H1 (cell line): Measurements from ENCODE around the gene ACER3. TPM values are rescaled to one million over a fixed set of nuclear protein-coding genes. Genes with fewer than 3 reads are reported as not detected.

Experiments
- CTCF ChIA-PET: fragments of 300-600 bp; sonication (Branson Sonifier 250); formaldehyde crosslinking; loops from one replicate; lab custom pipeline; 2021; ENCODE audit not compliant: partially characterized antibody; lab: Charles Lee
- POLR2A ChIA-PET: fragments of 300-600 bp; sonication (Branson Sonifier 250); formaldehyde crosslinking; loops from one replicate; lab custom pipeline; 2021; ENCODE audit warnings: inconsistent platforms; ENCODE audit not compliant: partially characterized antibody; lab: Charles Lee
- DNase-seq, 2 experiments: peaks; one replicate each; pipeline versions ENCODE4 v3.0.0 to v3.0.0-alpha.2; 2010 to 2022; ENCODE audit warnings: low spot score in 2 of 2, low read depth in 1 of 2, mixed read lengths in 1 of 2
- FAIRE-seq: peaks from 2 replicates; lab custom pipeline; 2011; peaks lifted over from hg19 to GRCh38; lab: Jason Lieb, UNC
- H2AFZ ChIP-seq: 2 replicates; pipeline ENCODE4 v1.8.1; 2012; ENCODE audit warnings: low read length, inconsistent platforms
- H2AK5ac ChIP-seq: 2 replicates; pipeline ENCODE4 v1.6.1; 2013; ENCODE audit warnings: low read depth, low read length
- H2BK120ac ChIP-seq: replicated peaks from 2 replicates; pipeline ENCODE3; 2013; ENCODE audit warnings: low read depth, low read length, inconsistent platforms
- H2BK12ac ChIP-seq: 2 replicates; pipeline ENCODE4 v1.6.1; 2013; ENCODE audit warnings: low read depth, low read length
- H2BK15ac ChIP-seq: 2 replicates; pipeline ENCODE4 v1.6.1; 2013; ENCODE audit warnings: low read length
- H2BK20ac ChIP-seq: 2 replicates; pipeline ENCODE4 v1.6.1; 2013; ENCODE audit warnings: low read length
- H2BK5ac ChIP-seq: 2 replicates; pipeline ENCODE4 v1.6.1; 2013; ENCODE audit warnings: low read depth, low read length
- H3K14ac ChIP-seq: 2 replicates; pipeline ENCODE4 v1.6.1; 2013; ENCODE audit warnings: inconsistent platforms; ENCODE audit not compliant: insufficient read length
- H3K18ac ChIP-seq: 2 replicates; pipeline ENCODE4 v1.6.1; 2013; ENCODE audit warnings: low read length; ENCODE audit errors: extremely low read depth
- H3K23ac ChIP-seq: 2 replicates; pipeline ENCODE4 v1.6.1; 2013; ENCODE audit warnings: inconsistent platforms; ENCODE audit not compliant: insufficient read length
- H3K23me2 ChIP-seq: 2 replicates; pipeline ENCODE4 v1.6.1; 2013; ENCODE audit warnings: low read depth, low read length
- H3K27ac ChIP-seq: 2 replicates; pipeline ENCODE4 v1.6.1; 2011; ENCODE audit warnings: low read depth, low read length, inconsistent platforms
- H3K27me3 ChIP-seq, 4 experiments: replicated peaks in 1 of 4; 1 replicate in 1 of 4; 2 replicates in 3 of 4; pipeline versions ENCODE4 v1.6.1 to v1.8.1; 2011 to 2013; ENCODE audit warnings: low read length in 3 of 4, mild to moderate bottlenecking in 3 of 4, inconsistent platforms in 2 of 4, mixed read lengths in 2 of 4, moderate library complexity in 1 of 4; ENCODE audit not compliant: control insufficient read depth in 3 of 4, insufficient read depth in 3 of 4; ENCODE audit errors: extremely low read depth in 1 of 4
- H3K36me3 ChIP-seq, 4 experiments: 2 replicates each; pipeline versions ENCODE4 v1.6.1 to v1.8.1; 2011 to 2013; ENCODE audit warnings: mild to moderate bottlenecking in 4 of 4, low read length in 3 of 4, moderate library complexity in 2 of 4, control low read depth in 1 of 4, inconsistent platforms in 1 of 4; ENCODE audit not compliant: insufficient read depth in 4 of 4, control insufficient read depth in 2 of 4
- H3K4ac ChIP-seq: replicated peaks from 2 replicates; pipeline ENCODE3; 2013; ENCODE audit warnings: low read length, low read depth, mixed read lengths, inconsistent platforms; ENCODE audit not compliant: insufficient read length
- H3K4me1 ChIP-seq, 4 experiments: replicated peaks in 1 of 4; 1 replicate in 1 of 4; 2 replicates in 3 of 4; pipeline versions ENCODE4 v1.6.1 to v1.8.1; 2011 to 2013; ENCODE audit warnings: low read length in 3 of 4, inconsistent platforms in 2 of 4, mixed read lengths in 1 of 4; ENCODE audit not compliant: insufficient read depth in 4 of 4, control insufficient read depth in 3 of 4
- H3K4me2 ChIP-seq, 2 experiments: 2 replicates each; pipeline versions ENCODE4 v1.6.1 to v1.8.1; 2011 to 2013; ENCODE audit warnings: low read depth in 2 of 2, low read length in 2 of 2, control low read depth in 1 of 2, inconsistent platforms in 1 of 2, mild to moderate bottlenecking in 1 of 2; ENCODE audit not compliant: insufficient read depth in 1 of 2
- H3K4me3 ChIP-seq, 4 experiments: fragments of 200-600, 300-600 bp in 1 of 4; sonication (generic), shearing (Covaris generic), sonication (Bioruptor Twin) in 1 of 4; 2 replicates each; pipeline versions ENCODE4 v1.5.1 to v1.8.1; 2011 to 2016; ENCODE audit warnings: low read length in 4 of 4, low read depth in 3 of 4, control low read depth in 2 of 4, inconsistent platforms in 2 of 4, mild to moderate bottlenecking in 2 of 4, mixed read lengths in 1 of 4, moderate library complexity in 1 of 4; ENCODE audit not compliant: insufficient read depth in 2 of 4; ENCODE audit errors: extremely low read depth in 1 of 4
- H3K56ac ChIP-seq: replicated peaks from 2 replicates; pipeline ENCODE3; 2013; ENCODE audit warnings: low read depth, mild to moderate bottlenecking, mixed read lengths, low read length, inconsistent platforms; ENCODE audit not compliant: insufficient read length
- H3K79me1 ChIP-seq: 2 replicates; pipeline ENCODE4 v1.6.1; 2013; ENCODE audit warnings: low read depth, low read length, control low read depth
- H3K79me2 ChIP-seq, 2 experiments: 2 replicates each; pipeline versions ENCODE4 v1.6.1 to v1.8.1; 2012 to 2013; ENCODE audit warnings: low read length in 2 of 2, mild to moderate bottlenecking in 2 of 2, inconsistent platforms in 1 of 2; ENCODE audit not compliant: insufficient read depth in 2 of 2, control insufficient read depth in 1 of 2
- H3K9ac ChIP-seq, 4 experiments: replicated peaks in 1 of 4; 1 replicate in 1 of 4; 2 replicates in 3 of 4; pipeline versions ENCODE4 v1.6.1 to v1.8.1; 2011 to 2013; ENCODE audit warnings: low read depth in 3 of 4, low read length in 3 of 4, control low read depth in 2 of 4, mild to moderate bottlenecking in 2 of 4, moderate library complexity in 2 of 4, inconsistent platforms in 1 of 4; ENCODE audit errors: extremely low read depth in 1 of 4
- H3K9me3 ChIP-seq, 2 experiments: 2 replicates each; pipeline versions ENCODE4 v1.6.1 to v1.8.1; 2012 to 2013; ENCODE audit warnings: mild to moderate bottlenecking in 2 of 2, moderate library complexity in 2 of 2, control low read depth in 1 of 2, inconsistent platforms in 1 of 2, low read depth in 1 of 2, low read length in 1 of 2, mixed read lengths in 1 of 2; ENCODE audit not compliant: insufficient read depth in 2 of 2
- H4K20me1 ChIP-seq, 2 experiments: replicated peaks in 1 of 2; 2 replicates each; pipeline versions ENCODE3 to v1.8.1; 2011 to 2013; ENCODE audit warnings: inconsistent platforms in 2 of 2, low read length in 2 of 2, mild to moderate bottlenecking in 1 of 2; ENCODE audit not compliant: insufficient read depth in 2 of 2, control insufficient read depth in 1 of 2
- H4K5ac ChIP-seq: 2 replicates; pipeline ENCODE4 v1.6.1; 2013; ENCODE audit warnings: low read length, low read depth, mixed read lengths, inconsistent platforms; ENCODE audit not compliant: insufficient read length
- H4K8ac ChIP-seq: 2 replicates; pipeline ENCODE4 v1.8.0; 2013; ENCODE audit warnings: mild to moderate bottlenecking, moderate library complexity, low read length, inconsistent platforms; ENCODE audit not compliant: insufficient read depth; ENCODE audit errors: extremely low read depth
- H4K91ac ChIP-seq: replicated peaks from 2 replicates; pipeline ENCODE3; 2013; ENCODE audit warnings: low read length, mixed read lengths, inconsistent platforms; ENCODE audit not compliant: insufficient read length
- ASH2L ChIP-seq: fragments of 200-600, 300-600 bp; sonication (generic); IDR thresholded peaks from one replicate; pipeline ENCODE4 v1.7.1; 2017; ENCODE audit warnings: low read length
- PHF8 ChIP-seq: fragments of 200-600 bp; sonication (generic); conservative IDR thresholded peaks from 2 replicates; pipeline ENCODE4 v1.7.1; 2012; ENCODE audit warnings: low read depth, mild to moderate bottlenecking, inconsistent platforms, low read length, moderate library complexity
- RBBP5 ChIP-seq: IDR thresholded peaks from 2 replicates; pipeline ENCODE4 v1.7.1; 2012; ENCODE audit warnings: low read depth, mild to moderate bottlenecking, inconsistent platforms, low read length, moderate library complexity, borderline replicate concordance
- SP4 ChIP-seq: IDR thresholded peaks from 2 replicates; pipeline ENCODE4 v1.6.1; 2012; ENCODE audit warnings: low read length, inconsistent platforms
- TAF1 ChIP-seq: IDR thresholded peaks from 2 replicates; pipeline ENCODE4 v1.6.1; 2011; ENCODE audit warnings: mild to moderate bottlenecking, low read depth, low read length
- TBP ChIP-seq: IDR thresholded peaks from 2 replicates; pipeline ENCODE4 v1.6.1; 2011; ENCODE audit warnings: low read depth, low read length, improper control_type of control experiment
- TCF12 ChIP-seq: IDR thresholded peaks from 2 replicates; pipeline ENCODE4 v1.6.1; 2011; ENCODE audit warnings: low read depth, mild to moderate bottlenecking, low read length
- WGBS, 2 experiments: shearing (Covaris generic) in 1 of 2; methylation state at CpG; one replicate each; pipeline versions ENCODE4 v1.1.6 to v1.1.7; 2013 to 2015; ENCODE audit warnings: low lambda C conversion rate in 2 of 2, mixed read lengths in 2 of 2, inconsistent platforms in 1 of 2, low coverage in 1 of 2, missing lambda C conversion rate in 1 of 2; ENCODE audit not compliant: insufficient replicate concordance in 2 of 2, insufficient coverage in 1 of 2, insufficient read length in 1 of 2; ENCODE audit errors: extremely low coverage in 1 of 2, missing lambda C conversion rate in 1 of 2; 5-methylcytosine and 5-hydroxymethylcytosine counted together
- long read RNA-seq, 2 experiments: library from RNA in 1 of 2; library from capped mRNA in 1 of 2; stranded (forward); transcript quantifications; one replicate each; pipeline ENCODE4 v2.0.0, GENCODE V29; 2021; ENCODE audit warnings: inconsistent platforms in 1 of 2
- polyA minus RNA-seq, 3 experiments: library from RNA; depleted of rRNA, polyadenylated mRNA; stranded (reverse); fragments of >200 nt; gene quantifications; 1 replicate in 2 of 3; 2 replicates in 1 of 3; pipeline ENCODE4 v1.2.3, GENCODE V29; 2011
- polyA plus RNA-seq, 7 experiments: library from polyadenylated mRNA; depleted of rRNA in 3 of 7; stranded (reverse) in 5 of 7; unstranded in 2 of 7; fragments of >200 nt in 5 of 7; fragments of 200-250 nt in 2 of 7; gene quantifications; 1 replicate in 5 of 7; 2 replicates in 1 of 7; 4 replicates in 1 of 7; pipeline versions ENCODE4 v1.2.1 to v1.2.3, GENCODE V29; 2011 to 2013; ENCODE audit warnings: missing spikeins in 2 of 7, mixed read lengths in 2 of 7
- total RNA-seq: library from RNA; stranded (reverse); fragmentation: NEBNext Ultra II Directional; extraction: Animal tissue kit (Norgen Biotek cat#: 25700); gene quantifications from 2 replicates; pipeline ENCODE4 v1.2.1, GENCODE V29; 2021

ACER3 gene
- 16.2 and 17.1 TPM in 2 replicates for total RNA-seq
- polyA plus RNA-seq (2011; rRNA removed), result 3.5 and 5.7 TPM in 2 replicates
- polyA plus RNA-seq (2011; cell fraction: cytosol; rRNA removed), result 6.6 TPM
- polyA plus RNA-seq (2011; cell fraction: nucleus; rRNA removed), result 5.5 TPM
- 6.8 to 10.6 TPM (median 7.7 TPM) in 4 replicates for polyA plus RNA-seq (2012, experiment 1 of 2)
- polyA plus RNA-seq (2012, experiment 2 of 2), result 1.5 TPM
- 8.1 TPM for polyA plus RNA-seq (2013, experiment 1 of 2)
- polyA plus RNA-seq (2013, experiment 2 of 2), result 9.6 TPM
- polyA minus RNA-seq (2011; rRNA and poly(A)+ RNA removed), result 16.1 and 22.3 TPM in 2 replicates
- 10.6 TPM for polyA minus RNA-seq (2011; cell fraction: cytosol; rRNA and poly(A)+ RNA removed)
- 19.4 TPM for polyA minus RNA-seq (2011; cell fraction: nucleus; rRNA and poly(A)+ RNA removed)
- long read RNA-seq, experiment 1, full-length matches to known transcripts, result 7 of 14 reads
- long read RNA-seq, experiment 1, partial matches to known transcripts, result 0 of 14 reads
- long read RNA-seq, experiment 1, other reads (novel, unspliced or antisense), result 7 of 14 reads
- long read RNA-seq, experiment 2, full-length matches to known transcripts, result 1 of 4 reads
- long read RNA-seq, experiment 2, partial matches to known transcripts, result 2 of 4 reads
- long read RNA-seq, experiment 2, other reads (novel, unspliced or antisense), result 1 of 4 reads

DNA sequence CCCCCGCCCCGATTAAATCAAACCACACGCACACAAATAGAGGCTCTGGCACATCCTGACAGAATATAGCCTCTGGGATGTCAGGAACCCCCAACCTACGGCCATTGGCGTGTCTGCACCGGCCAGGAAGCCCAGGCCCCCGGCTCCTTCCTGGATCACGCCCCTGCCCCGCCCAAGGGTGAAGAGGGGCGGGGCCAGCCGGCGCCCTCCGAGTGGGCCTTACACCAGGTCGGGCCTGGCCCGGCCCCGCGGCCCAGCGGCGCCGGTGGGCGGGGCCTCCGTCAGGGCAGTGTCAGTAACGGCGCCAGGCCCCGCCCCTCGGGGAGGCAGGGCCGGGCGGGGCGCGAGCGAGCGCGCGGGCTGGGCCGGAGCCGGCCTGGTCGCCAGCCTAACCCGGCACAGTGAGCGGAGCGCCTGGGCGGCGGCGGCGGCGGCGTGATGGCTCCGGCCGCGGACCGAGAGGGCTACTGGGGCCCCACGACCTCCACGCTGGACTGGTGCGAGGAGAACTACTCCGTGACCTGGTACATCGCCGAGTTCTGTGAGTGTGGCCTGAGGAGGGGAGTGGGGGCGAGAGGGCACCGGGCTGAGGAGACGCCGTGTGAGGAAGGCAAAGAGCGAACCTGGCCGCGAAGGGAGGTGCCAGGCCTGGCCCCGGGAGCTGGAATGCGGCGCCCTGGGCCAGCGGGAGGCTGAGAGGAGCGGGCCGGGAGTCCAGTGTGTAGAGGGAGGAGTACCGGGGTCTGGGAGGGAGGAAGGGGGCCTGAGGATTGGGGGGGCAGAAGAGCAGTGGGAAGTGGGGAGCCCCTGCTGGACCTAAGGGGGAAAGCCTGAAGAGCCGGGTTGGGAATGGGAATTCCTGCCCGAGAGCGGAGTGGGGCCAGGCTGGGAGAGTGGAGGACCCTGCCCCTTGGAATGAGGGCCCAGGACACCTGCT lies at the start of gene ACER3:
ACER3 (plus strand) TSS at position 380 of the 937 bp plus-strand sequence; CDS start at position 439, 59 bp downstream.
- H3K27ac ChIP-seq, result peak within 1 kb of the TSS; percentile 85
- FAIRE-seq, result no peak
- peak within 1 kb of the TSS; percentile 21; the same call in 1 of the 2 replicates for H2BK20ac ChIP-seq
- peak; percentile 55; the same call in 1 of the 2 replicates for TF ChIP-seq RBBP5
- peak; percentile 38; the same call in 1 of the 2 replicates for TF ChIP-seq TBP
- peak; percentile 97 for TF ChIP-seq PHF8
- TF ChIP-seq SP4, result 0 out of 2 replicates have a peak, but pooled peaks have one; percentile 69
- TF ChIP-seq TCF12, result no peak
- no peak for TF ChIP-seq ASH2L
- peak; percentile 86 for TF ChIP-seq TAF1

More for the DNA sequence above, at the start of gene ACER3:
- Histone ChIP-seq H4K91ac (peak within 1 kb of the TSS; percentile 98), H3K79me2 (peaks cover 0 to 15% of the 10 kb centered on the region in 2 experiments; a peak in 2 of 4 replicates), H3K4me3 (peak within 1 kb of the TSS; percentile 74 to 100 (median 84)), H2BK5ac (peak within 1 kb of the TSS; percentile 97), H3K4ac (peak within 1 kb of the TSS; percentile 89), H2BK15ac (peak within 1 kb of the TSS; percentile 96; the same call in 1 of the 2 replicates), H3K23me2 (peaks cover 6% of the 10 kb centered on the region), H3K36me3 (no peaks in the 10 kb centered on the region), H3K9ac (peak within 1 kb of the TSS; percentile 70 to 91 (median 86)), H2BK12ac (peak within 1 kb of the TSS; percentile 95; the same call in 1 of the 2 replicates), H2AK5ac (peak within 1 kb of the TSS; percentile 67; the same call in 1 of the 2 replicates), H3K14ac (no peak within 1 kb of the TSS), H3K27me3 (no peaks in the 10 kb centered on the region), H3K79me1 (no peaks in the 10 kb centered on the region), H3K4me2 (peak within 1 kb of the TSS; percentile 79 to 84), H3K56ac (peak within 1 kb of the TSS; percentile 93), H3K18ac (peak within 1 kb of the TSS; percentile 97), H4K8ac (peak within 1 kb of the TSS; percentile 98), H4K20me1 (peaks cover 2% of the 10 kb centered on the region in 2 experiments), H3K4me1 (peaks cover 2 to 13% (median 6%) of the 10 kb centered on the region in 4 experiments; a peak in 6 of 7 replicates), H3K9me3 (no peaks in the 10 kb centered on the region), H3K23ac (no peak within 1 kb of the TSS), H2AFZ (peak within 1 kb of the TSS; percentile 91), H2BK120ac (no peak within 1 kb of the TSS), H4K5ac (peak within 1 kb of the TSS; percentile 96)
- DNase-seq, result peak; percentile 80 to 93
- CTCF ChIA-PET, result interaction anchor here (0.6 to 1.6 kb wide), 4 partner anchors 22 to 192 kb away, joined by 3 to 6 read pairs (median 4); no protein-coding TSS in a partner anchor
- 3% methylated on average over 30 of the region's 73 CpGs; no CpG with 5 or more reads in 1 of the 2 experiments for WGBS, 2 experiments
- POLR2A ChIA-PET, result interaction anchor here (0.7 to 1.7 kb wide), 6 partner anchors 11 to 58 kb away, joined by 3 to 5 read pairs (median 4); no protein-coding TSS in a partner anchor
